HTR-8/SVneo (cell line): ENCODE measurements around the gene FHOD3.
"Not testable (repeated sequence)": the region's sequence is repeated elsewhere in the genome, so short reads cannot be mapped to it uniquely, and the experiment has no call there.

Experiments
- DNase-seq: peaks from one replicate; pipeline ENCODE4 v3.0.0; 2011; ENCODE audit warnings: low spot score, mixed read lengths; ENCODE audit not compliant: insufficient read length
- FAIRE-seq: peaks from 2 replicates; lab custom pipeline; 2011; peaks lifted over from hg19 to GRCh38; lab: Jason Lieb, UNC

FHOD3 gene

DNA sequence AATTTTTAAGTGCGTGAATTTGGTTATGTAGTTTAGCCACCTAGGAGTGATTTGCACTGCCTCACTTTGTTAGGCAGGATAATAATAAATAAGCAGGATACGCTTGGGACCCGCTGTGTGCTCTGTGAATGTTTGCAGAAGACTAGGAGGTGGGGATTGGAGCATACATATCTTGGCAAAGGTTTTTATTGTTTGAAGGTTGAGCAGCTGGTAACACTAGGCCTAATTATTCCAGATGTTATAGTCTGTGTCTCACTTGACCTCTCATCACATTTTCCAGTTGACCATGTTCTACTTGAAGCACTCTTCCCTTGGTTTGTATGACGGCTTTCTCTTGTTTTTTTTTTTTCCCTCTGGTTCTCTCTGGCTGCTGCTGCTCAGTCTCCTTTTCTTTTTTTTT lies 42.7 kb downstream of the FHOD3 start:
- DNase-seq (no peak), FAIRE-seq (no peak)

DNA sequence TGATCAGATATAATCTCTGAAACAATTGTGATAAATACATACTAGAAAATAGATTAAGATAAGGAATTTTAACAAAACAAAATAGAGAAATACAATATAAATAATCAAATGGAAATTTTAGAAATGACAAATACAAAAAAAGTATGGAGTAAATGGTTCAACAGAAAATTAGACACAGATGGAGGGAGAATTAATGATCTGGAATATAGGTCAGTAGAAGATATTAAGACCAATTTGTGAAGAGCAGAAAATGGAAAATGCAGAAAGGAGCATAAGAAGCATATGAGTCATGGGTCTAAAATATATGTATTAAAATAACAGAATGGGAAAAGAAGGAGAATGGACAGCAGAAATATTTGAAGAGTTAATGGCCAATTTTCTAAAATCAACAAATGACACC lies 44.4 kb downstream of the FHOD3 start:
- DNase-seq (no peak), FAIRE-seq (no peak)

GRCh38 chr18:36348331-36348730 lies 50.8 kb downstream of the FHOD3 start:
- FAIRE-seq (no peak), DNase-seq (no peak)

DNA sequence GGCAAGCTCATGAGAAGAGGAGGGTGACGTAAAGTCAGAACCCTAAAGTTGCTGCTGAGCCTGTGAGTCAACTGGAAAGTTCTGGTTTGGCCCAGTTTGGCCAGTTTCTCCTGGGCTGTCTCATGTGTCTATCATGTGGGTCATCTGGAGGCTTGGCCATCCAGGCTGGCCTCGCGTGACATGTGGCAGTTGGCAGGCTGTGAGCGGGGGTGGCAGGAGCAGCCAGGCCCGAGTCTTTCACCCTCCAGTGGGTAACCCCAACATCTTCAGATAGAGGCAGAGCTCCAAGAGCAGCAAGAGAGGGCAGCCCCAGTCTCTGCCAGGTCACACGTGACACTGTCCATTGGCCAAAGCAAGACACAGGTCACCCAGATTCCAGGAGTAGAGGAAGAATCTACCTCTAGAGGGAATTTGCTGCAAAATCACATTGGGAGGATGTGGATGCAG lies 51.5 kb downstream of the FHOD3 start:
- no peak for DNase-seq
- FAIRE-seq = no peak

DNA sequence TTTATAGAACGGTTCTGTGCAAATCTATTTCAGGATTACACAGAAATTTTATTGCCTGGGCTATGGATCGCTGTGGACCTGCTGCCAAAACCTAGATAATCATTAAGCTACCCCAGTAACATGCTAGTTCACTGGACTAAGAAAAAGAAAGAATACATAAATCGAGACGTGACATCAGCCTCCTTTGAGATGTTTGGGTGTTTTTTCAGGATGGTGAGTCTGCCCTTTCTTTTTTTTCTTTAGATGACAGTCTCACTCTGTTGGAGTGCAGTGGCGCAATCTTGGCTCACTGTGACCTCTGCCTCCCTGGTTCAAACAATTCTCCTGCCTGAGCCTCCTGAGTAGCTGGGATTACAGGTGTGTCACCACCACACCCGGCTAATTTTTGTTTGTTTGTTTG lies 52.0 kb downstream of the FHOD3 start:
- no peak for FAIRE-seq

GRCh38 chr18:36350251-36350651 lies 52.7 kb downstream of the FHOD3 start:
- no peak for FAIRE-seq

More for the DNA sequence above, 52.0 kb downstream of the FHOD3 start:
- no peak for DNase-seq

GRCh38 chr18:36350839-36351469 lies 53.4 kb downstream of the FHOD3 start:
- FAIRE-seq (no peak), DNase-seq (no peak)

More at GRCh38 chr18:36350251-36350651, 52.7 kb downstream of the FHOD3 start:
- DNase-seq = no peak

- FAIRE-seq (no peak), DNase-seq (no peak)
Observed at GRCh38 chr18:36352384-36352783, 54.9 kb downstream of the FHOD3 start.

DNA sequence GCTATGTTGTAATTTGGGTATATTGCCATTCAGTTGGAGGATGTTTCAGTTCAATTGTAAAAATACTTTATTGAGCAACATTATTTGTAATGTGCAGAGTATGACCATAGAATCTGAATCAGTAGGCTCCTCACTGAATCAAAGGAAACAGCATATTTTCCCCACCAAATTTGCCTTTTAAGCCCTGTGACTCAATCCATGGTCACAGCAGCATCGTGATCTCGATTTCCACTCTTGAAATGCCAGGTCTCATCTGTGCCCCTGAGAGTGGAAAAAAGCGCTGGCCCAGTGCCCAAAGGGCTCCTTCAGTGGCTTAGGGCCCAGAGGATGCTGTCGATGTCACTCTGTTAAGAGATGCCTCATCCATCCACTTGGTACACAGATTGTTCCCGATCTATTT lies 57.5 kb downstream of the FHOD3 start:
- DNase-seq (no peak), FAIRE-seq (no peak)

GRCh38 chr18:36355511-36355910 lies 58.0 kb downstream of the FHOD3 start:
- no peak for FAIRE-seq
- no peak for DNase-seq

DNA sequence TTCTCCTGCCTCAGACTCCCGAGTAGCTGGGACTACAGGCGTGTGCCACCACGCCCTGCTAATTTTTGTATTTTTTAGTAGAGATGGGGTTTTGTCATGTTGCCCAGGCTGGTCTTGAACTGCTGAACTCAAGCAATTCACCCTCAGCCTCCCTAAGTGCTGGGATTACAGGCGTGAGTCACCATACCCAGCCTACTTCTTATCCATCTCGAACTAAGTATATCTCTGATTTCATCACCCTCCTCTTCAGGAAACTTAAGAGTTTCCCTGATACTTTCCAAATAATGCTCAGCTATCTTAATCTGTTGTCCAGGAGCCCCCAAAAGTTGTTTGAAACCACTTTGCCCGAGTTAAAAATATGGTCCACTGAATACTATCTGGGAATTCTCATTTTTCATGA lies 59.2 kb downstream of the FHOD3 start:
- not testable (repeated sequence) for DNase-seq, FAIRE-seq

DNA sequence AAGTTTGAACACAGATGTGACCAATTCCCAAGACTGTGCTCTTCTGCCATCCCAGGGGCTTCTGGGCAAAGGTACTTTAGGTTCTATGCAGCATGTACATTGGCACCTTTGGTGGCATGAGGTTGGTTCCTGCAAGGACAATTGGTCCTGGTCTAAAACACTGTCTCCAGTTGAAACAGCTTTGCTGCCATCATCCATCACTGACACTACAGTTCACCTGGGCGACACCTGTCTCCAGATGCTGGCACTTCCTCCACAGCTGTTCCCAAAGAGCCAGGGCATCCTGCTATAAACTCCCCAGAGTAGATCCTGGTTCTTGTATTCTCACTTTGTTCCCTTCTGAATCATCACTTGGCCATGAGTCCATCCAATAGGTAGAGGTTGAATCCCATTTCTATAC lies 60.6 kb downstream of the FHOD3 start:
- DNase-seq = no peak
- FAIRE-seq = no peak

DNA sequence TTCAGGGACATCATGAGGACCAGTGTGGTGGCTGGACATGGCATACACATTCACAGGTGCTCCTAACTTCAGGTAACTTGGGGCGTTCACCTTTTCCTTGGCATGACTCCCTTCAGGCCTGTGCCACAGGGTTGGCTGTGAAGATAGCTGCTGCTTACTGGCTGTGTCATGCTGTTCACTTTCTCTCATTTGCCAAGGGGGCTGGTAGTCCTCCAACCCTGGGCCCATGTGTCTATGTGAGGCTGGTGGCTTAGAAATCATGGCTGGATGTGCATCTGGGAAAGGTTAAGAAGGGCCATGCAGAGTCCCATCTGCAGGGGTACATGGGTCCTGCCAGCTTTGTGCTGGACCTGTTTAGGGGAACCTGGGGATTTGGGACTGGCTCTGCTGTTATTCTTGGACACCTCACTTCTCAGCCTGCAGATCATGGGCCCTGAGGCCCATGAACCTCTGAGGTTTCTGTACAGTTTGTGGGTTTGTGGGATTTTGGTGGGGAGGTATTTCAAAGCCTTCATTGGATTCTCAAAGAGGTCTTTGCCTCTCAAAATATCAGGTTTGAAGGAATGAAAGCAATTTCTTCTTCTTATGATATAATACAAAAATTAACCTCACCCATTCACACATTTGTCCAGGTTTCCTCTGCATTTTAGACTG lies 62.9 kb downstream of the FHOD3 start:
- FAIRE-seq (no peak), DNase-seq (no peak)

DNA sequence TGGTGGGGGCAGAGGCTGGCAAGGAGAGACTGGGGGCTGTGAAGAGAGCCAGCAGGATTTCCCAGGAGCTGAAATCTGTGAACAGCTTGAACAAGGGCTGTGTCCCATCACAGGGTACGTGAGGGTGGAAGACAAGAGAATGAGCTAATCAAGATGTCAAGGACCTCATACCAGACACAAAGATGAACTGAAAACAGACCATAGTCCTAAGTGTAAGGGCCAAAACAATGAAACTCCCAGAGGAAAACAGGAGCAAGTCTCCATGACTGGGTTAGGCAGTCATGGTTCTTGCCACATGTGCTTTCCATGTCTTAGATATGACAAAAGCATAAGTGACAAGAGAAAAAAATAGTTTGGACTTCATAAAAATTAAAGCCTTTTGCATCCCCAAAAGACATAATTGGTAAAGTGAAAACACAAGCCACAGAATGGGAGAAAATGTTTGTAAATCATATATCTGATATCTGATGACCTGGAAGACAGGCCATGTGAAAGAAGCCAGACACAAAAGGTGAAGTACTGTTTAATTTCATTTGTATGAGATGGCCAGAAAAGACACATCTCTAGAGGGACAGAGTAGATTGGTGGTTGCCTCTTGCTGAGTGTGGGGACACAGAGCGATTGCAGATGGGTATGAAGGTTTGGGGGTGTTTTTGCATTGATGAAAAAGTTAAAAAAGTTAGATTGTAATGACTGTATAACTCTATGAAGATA lies 67.6 kb downstream of the FHOD3 start:
- no peak for DNase-seq
- no peak for FAIRE-seq

- DNase-seq = no peak
- FAIRE-seq = no peak
Observed at GRCh38 chr18:36365836-36366775, 68.6 kb downstream of the FHOD3 start.

DNA sequence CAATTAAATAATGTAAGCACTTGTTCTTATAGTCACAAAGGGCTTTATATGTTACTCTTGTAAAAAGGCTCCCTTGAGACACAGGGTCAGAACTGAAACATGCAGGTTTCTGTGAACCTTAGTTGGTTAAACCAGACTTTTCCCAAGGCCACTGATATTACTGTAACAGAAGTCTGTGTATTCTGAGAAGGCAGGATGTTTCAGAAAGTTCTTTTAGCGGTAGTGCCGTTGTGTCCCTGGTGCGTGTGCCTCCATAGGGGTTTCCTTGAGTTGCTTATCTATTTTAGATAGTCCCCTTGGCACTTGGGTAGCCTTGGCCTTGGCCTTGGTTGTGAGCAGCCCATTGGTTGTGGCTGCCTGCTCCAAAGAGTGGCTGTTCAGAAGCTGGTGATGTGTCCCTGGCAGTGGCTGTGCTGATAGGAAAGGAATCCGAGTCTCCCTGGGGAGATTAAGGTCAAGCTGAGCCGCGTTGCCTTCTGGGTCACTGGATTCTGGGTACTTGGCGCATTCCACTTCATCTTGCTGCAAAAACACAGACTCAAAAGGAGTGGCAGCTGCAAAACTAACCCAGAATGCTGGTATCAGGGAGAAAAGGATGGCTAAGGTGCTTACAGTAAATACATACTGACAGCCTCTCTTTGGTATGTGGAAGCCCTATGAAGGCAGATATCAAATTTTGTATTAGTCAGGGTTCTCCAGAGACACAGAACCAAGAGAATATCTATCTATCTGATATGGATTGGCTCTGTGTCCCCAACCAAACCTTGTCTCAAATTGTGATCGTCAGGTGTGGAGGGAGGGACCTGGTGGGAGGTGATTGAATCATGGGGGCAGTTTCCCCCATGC lies 69.7 kb downstream of the FHOD3 start:
- FAIRE-seq = no peak
- DNase-seq = no peak

GRCh38 chr18:36368889-36369288 lies 71.4 kb downstream of the FHOD3 start:
- FAIRE-seq = no peak
- no peak for DNase-seq

DNA sequence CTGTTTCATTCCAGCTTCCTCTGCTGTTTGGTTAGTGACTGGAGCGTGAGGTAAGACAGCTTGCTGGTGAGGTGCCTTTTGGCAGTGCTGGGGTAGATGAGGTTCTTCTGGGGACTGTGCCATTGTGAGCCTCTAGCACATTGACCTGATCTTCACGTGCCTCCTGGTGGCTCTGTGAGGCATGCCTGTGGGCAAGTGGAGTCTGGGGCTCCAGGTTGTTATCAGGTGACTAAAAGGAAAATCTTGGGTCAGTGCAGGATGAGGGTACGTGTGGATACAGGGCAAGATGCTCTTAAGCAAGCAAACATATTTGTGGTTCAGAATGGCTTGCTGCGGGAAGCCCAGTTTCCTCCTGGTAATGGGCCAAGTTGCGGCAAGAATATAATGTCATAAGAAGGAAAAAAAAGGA lies 75.4 kb downstream of the FHOD3 start:
- DNase-seq (no peak), FAIRE-seq (no peak)

GRCh38 chr18:36374262-36374661 lies 76.7 kb downstream of the FHOD3 start:
- DNase-seq (no peak), FAIRE-seq (no peak)
